Activated T-cell treated with anti-CD3 and anti-CD28 coated beads, Interleukin-2, amount 50 U/mL, for 4 hours (primary cell): ENCODE measurements around the gene POFUT2. TPM values are rescaled to one million over a fixed set of nuclear protein-coding genes. Genes with fewer than 3 reads are reported as not detected.

Source experiments
- ATAC-seq, 2 donors: fragments of 200-7000 bp; cut with Tn5 transposase; one replicate each; pipeline ENCODE4 v1.10.0; 2021
- DNase-seq: peaks from one replicate; pipeline ENCODE4 v3.0.0-alpha.2; 2020
- H3K27me3 Mint-ChIP-seq: one replicate; pipeline ENCODE4 v1.8.0; 2021; ENCODE audit warnings: low read depth, mixed read lengths
- H3K36me3 Mint-ChIP-seq: one replicate; pipeline ENCODE4 v1.8.0; 2022; ENCODE audit warnings: mixed read lengths; ENCODE audit not compliant: insufficient read depth
- H3K4me1 Mint-ChIP-seq: one replicate; pipeline ENCODE4 v1.8.0; 2021; ENCODE audit warnings: low read depth, mixed read lengths
- H3K4me3 Mint-ChIP-seq: one replicate; pipeline ENCODE4 v1.8.0; 2021; ENCODE audit warnings: mild to moderate bottlenecking, moderate library complexity, mixed read lengths
- H3K9me3 Mint-ChIP-seq: one replicate; pipeline ENCODE4 v1.8.0; 2021; ENCODE audit warnings: mixed read lengths
- total RNA-seq, 3 donors: library from RNA; stranded (reverse); gene quantifications; one replicate each; pipeline ENCODE4 v1.2.1, GENCODE V29; 2021

POFUT2 gene, protein sequence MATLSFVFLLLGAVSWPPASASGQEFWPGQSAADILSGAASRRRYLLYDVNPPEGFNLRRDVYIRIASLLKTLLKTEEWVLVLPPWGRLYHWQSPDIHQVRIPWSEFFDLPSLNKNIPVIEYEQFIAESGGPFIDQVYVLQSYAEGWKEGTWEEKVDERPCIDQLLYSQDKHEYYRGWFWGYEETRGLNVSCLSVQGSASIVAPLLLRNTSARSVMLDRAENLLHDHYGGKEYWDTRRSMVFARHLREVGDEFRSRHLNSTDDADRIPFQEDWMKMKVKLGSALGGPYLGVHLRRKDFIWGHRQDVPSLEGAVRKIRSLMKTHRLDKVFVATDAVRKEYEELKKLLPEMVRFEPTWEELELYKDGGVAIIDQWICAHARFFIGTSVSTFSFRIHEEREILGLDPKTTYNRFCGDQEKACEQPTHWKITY
- total RNA-seq, result 10 to 100 TPM; 14.4 to 17.1 (median 15.1) TPM

DNA sequence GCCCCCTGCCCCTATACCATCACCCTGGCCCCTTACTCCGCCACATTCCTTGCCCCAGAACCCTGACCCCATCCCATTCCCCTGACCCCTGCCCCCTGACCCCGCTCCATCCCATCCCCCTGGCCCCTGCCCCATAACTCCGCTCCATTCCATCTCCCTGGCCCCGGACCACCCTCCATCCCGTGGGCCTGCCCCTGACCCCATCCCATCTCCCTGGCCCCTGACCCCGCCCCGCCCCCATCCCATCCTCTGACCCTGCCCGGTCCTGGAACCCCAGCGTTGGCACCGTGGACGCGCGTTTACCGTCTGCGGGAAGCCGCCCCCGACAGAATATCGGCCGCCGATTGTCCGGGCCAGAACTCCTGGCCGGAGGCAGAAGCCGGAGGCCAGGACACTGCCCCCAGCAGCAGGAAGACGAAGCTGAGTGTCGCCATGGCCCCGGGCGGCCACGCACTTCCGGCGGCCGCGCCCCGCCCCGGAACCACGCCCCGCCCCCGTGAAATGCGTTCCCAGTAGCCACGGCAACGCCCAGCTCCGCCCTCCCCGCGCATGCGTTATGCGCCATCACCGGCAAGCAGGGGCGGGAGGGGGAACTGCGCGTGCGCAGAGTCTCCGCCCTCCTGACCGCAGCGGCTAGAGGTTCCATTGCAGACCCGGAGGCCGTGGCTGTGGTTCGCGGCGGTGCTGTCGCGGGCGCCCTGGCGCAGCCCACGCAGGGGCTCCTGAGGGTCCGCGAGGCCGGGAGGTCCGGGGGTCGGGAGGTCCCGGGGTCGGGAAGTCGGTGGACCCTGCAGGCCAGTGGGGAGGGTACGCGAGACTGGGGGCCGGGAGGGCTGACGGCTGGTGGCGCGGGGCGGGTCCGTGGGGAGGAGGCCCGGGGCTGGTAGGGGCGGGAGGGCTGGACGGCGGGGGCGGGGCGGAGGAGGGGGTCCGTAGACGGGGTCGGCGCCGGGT lies at the start of gene POFUT2:
TSS of gene POFUT2 (minus strand) at position 458 of the 954 bp plus-strand sequence. CDS start at position 434, 24 bp downstream.
- Mint-ChIP-seq H3K4me1 (peaks cover 20% of the 10 kb centered on the region), H3K9me3 (no peaks in the 10 kb centered on the region), H3K27me3 (peaks cover 2% of the 10 kb centered on the region), H3K36me3 (peaks cover 18% of the 10 kb centered on the region), H3K4me3 (peak within 1 kb of the TSS; percentile 82)
- DNase-seq (peak; percentile 99), ATAC-seq (peak; percentile 88 to 89)

DNA sequence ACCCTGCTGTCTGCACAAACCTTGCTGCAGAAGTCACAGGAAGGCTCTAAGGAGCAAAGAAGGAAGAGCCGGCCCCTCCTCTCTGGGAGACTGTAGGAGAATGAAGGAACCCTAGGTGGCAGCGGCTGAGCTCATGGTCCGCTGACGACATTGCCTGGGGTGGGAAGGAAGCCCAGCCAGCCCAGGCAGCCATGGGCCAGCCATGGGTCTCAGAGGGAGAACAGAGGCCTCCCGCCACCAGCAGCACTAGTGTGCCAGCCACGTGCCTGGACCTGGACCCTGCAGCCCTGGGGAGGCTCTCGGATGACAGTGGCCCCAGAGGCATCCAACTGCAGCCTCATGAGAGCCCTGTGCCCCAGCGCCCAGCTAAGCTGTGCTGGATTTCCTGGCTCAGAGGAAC lies 49.2 kb upstream of the POFUT2 start:
- Mint-ChIP-seq H3K27me3 (peaks cover 5% of the 10 kb centered on the region), H3K9me3 (no peaks in the 10 kb centered on the region), H3K36me3 (no peaks in the 10 kb centered on the region), H3K4me1 (peaks cover 2% of the 10 kb centered on the region), H3K4me3 (no peak overlapping the region)
- ATAC-seq (no peak), DNase-seq (no peak)

DNA sequence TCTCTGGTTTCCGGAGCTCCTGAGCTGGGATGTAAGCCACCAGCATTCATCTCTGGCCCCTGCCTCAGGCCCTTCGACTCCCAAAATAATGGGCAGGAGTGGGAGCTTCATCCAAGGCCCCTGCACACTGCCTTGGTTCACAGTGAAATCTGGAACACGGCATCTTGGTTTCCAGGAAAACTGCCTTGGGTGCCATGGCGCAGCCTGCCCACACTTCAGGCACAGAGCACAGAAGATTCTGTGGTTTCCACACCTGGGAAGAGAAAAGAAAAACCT lies 48.8 kb upstream of the POFUT2 start:
- peaks cover 5% of the 10 kb centered on the region for H3K27me3 Mint-ChIP-seq
- H3K4me3 Mint-ChIP-seq, result no peak overlapping the region
- no peak for ATAC-seq
- DNase-seq, result no peak
- H3K36me3 Mint-ChIP-seq, result no peaks in the 10 kb centered on the region
- H3K4me1 Mint-ChIP-seq, result no peaks in the 10 kb centered on the region
- no peaks in the 10 kb centered on the region for H3K9me3 Mint-ChIP-seq

DNA sequence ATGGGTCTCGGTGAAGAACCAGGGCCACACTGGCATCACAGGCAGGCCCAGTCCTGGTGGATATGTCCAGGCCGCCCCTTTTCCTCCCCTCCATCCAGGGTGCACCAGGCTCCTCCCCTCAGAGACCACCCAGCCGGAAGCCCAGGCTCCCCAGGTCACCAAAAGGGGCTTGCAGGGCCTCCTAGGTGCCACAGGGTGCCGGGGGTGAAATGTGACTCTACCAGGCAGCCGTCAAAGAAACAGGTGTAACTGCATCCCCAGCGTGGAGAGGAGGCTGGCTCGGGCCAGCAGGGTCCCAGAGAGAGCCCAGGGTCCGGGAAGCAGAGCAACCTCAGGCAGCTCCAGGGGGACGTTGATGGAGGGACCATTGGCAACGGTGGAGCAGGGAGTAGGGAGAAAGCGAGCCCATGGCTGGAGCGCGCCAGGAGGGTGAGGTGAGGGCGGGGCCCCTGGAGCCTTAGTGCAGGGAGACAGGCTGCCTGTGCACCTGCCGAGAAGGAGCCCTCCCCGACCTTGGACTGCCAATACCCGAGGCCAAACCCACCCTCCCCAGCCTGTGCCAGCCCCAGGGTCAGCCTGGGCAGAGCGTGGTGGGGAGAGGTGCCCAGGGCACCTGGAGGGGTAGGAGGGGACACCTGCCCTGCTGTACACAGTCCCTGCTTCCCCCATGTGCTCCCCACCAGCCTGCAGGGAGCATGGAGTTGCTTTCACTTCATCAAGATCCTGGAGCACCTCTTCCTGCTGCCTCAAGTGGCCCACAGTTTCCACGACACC lies 48.3 kb upstream of the POFUT2 start:
- Mint-ChIP-seq H3K9me3 (no peaks in the 10 kb centered on the region), H3K36me3 (no peaks in the 10 kb centered on the region), H3K4me3 (no peak overlapping the region), H3K27me3 (peaks cover 5% of the 10 kb centered on the region), H3K4me1 (no peaks in the 10 kb centered on the region)
- no peak for DNase-seq
- ATAC-seq, result no peak

DNA sequence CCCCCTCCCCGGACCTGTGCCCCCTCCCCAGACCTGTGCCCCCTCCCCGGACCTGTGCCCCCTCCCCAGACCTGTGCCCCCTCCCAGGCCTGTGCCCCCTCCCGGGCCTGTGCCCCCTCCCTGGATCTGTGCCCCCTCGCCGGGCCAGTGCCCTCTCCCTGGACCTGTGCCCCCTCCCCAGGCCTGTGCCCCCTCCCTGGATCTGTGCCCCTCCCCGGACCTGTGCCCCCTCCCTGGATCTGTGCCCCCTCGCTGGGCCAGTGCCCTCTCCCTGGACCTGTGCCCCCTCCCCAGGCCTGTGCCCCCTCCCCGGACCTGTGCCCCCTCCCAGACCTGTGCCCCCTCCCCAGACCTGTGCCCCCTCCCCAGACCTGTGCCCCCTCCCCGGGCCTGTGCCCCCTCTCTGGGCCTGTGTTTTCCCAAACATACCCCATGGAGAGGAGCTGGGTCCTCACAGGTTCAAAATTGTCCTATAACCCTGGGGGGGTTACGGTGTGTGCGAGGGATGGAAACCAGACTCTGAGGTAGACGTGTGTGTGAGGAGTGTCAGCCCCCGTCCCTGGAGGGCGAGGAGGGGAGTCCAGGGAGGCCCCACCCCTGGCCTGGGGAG lies 47.6 kb upstream of the POFUT2 start:
- no peaks in the 10 kb centered on the region for H3K36me3 Mint-ChIP-seq
- H3K9me3 Mint-ChIP-seq, result no peaks in the 10 kb centered on the region
- no peak for DNase-seq
- H3K4me1 Mint-ChIP-seq, result no peaks in the 10 kb centered on the region
- H3K4me3 Mint-ChIP-seq, result no peak overlapping the region
- ATAC-seq, result no peak
- H3K27me3 Mint-ChIP-seq, result peaks cover 5% of the 10 kb centered on the region

DNA sequence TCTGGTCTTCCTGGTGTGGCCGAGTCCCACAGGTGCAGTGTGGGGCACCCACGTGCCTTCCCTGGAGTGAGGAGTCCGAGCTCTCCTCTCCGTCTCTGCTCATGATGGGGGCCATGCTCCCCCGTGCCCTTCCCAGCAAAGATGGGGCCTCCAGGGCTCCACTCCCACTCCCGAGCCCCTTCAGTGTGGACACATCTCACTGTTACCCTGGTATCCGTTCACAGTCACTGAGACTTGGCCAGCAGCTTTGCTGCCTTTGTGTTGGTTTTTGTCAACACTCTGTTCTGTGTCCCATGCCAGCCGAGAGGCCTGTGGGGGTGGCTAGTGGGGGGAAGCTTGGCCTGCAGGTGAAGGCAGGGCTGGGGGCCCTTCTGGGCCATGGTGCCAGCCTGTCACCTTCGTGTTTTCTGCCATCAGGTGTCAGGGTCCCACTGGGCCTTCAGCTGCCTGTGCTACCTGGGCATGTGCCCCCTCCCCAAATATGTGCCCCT lies 46.9 kb upstream of the POFUT2 start:
- ATAC-seq, result no peak
- Mint-ChIP-seq H3K9me3 (no peaks in the 10 kb centered on the region), H3K27me3 (peaks cover 5% of the 10 kb centered on the region), H3K4me3 (no peak overlapping the region), H3K4me1 (no peaks in the 10 kb centered on the region), H3K36me3 (no peaks in the 10 kb centered on the region)
- no peak for DNase-seq

DNA sequence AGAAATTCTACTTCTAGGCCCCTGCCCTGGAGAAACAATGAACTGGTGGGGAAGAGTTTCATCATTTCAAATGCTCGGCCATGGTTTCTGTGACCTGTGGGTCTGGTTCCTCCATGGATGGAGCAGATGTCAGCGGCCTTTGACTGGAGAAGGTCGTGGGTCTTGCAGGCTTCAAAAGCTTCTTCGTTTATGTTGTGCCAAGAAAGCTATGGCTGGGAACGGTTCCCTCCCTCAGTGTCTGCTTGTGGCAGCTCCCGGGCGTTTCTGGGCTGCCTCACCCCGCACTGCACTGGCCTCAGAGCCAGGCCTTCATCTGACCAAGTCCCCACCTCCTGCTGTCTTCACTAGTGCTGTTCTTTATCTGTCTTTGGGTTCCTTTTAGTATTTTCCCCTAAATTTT lies 46.4 kb upstream of the POFUT2 start:
- Mint-ChIP-seq H3K9me3 (no peaks in the 10 kb centered on the region), H3K4me3 (no peak overlapping the region), H3K4me1 (no peaks in the 10 kb centered on the region), H3K27me3 (peaks cover 5% of the 10 kb centered on the region), H3K36me3 (no peaks in the 10 kb centered on the region)
- ATAC-seq (no peak), DNase-seq (no peak)

DNA sequence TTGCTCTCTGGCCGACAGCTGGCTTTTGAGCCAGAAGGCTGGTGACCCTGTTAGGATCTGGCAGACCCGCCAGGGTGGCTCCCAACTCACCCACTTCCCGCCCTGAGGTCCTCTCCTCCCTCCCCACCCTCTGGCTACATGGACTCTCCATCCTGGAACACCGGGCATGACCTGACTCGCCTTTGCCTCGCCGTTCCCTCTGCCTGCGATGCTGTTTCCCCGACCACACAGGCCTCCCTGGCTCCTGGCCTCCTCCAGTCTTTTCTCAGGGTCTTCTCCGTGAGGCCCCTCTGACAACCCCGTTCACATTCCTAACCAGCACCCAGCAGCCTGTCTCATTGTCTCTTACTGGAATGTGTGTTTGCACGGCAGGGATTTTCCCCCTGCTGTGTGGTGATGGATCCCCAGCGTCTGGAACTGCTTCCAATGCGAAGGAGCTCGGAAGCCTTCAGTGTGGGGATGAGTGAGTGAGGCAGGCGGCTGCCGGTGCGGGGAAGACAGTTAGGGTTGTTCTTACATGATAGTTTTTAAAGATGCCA lies 46.0 kb upstream of the POFUT2 start:
- no peaks in the 10 kb centered on the region for H3K36me3 Mint-ChIP-seq
- no peak for DNase-seq

DNA sequence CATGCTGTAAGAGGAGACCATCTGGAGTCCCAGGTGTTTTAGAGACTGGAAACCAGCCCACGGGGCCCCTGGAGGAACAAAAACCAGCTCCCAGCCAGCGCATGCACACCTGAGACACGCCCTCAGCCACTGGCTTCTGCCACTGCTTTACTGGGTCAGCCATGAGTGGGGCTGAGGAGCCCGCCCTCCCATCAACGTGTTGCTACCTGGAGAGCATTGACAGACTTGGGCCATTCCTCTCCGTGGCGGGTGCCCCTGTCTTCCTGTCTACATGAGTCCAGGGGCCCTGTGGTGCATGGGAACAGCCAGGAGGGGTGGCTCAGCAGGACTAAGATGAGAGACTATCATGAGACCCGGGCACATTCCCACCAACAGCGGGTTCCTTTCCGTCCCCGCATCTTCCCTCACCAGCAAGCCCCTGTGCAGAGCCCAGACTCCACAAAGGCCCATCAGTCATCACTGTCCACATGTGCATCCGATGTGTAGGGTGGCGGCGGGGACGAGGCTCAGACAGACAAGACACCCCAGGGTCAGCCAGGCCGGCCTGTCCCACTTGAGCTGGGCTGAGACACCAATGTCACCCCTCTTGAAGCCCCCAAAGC lies 45.4 kb upstream of the POFUT2 start:
- no peak for DNase-seq
- no peak for ATAC-seq
- no peaks in the 10 kb centered on the region for H3K4me1 Mint-ChIP-seq

More for the DNA sequence above, 46.0 kb upstream of the POFUT2 start:
- ATAC-seq, result no peak
- peaks cover 5% of the 10 kb centered on the region for H3K27me3 Mint-ChIP-seq
- no peaks in the 10 kb centered on the region for H3K9me3 Mint-ChIP-seq
- H3K4me3 Mint-ChIP-seq, result no peak overlapping the region
- no peaks in the 10 kb centered on the region for H3K4me1 Mint-ChIP-seq

DNA sequence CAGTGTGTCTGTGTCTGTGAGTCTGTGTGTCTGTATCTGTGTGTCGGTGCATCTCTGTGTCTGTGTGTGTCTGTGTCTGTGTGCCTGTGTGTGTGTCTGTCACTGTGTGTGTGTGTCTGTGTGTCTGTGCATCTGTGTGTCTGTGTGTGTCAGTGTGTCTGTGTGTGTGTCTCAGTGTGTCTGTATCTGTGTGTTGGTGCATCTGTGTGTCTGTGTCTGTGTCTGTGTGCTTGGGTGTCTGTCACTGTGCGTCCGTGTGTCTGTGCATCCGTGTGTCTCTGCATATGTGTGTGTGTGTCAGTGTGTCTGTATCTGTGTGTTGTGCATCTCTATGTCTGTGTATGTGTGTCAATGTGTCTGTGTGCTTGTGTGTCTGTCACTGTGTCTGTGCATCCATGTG lies 44.7 kb upstream of the POFUT2 start:
- ATAC-seq (no peak), DNase-seq (no peak)
- Mint-ChIP-seq H3K27me3 (peaks cover 5% of the 10 kb centered on the region), H3K9me3 (no peaks in the 10 kb centered on the region), H3K36me3 (no peaks in the 10 kb centered on the region), H3K4me1 (no peaks in the 10 kb centered on the region), H3K4me3 (no peak overlapping the region)

More for the DNA sequence above, 45.4 kb upstream of the POFUT2 start:
- no peaks in the 10 kb centered on the region for H3K36me3 Mint-ChIP-seq
- no peak overlapping the region for H3K4me3 Mint-ChIP-seq
- H3K9me3 Mint-ChIP-seq, result no peaks in the 10 kb centered on the region
- H3K27me3 Mint-ChIP-seq, result peaks cover 5% of the 10 kb centered on the region

DNA sequence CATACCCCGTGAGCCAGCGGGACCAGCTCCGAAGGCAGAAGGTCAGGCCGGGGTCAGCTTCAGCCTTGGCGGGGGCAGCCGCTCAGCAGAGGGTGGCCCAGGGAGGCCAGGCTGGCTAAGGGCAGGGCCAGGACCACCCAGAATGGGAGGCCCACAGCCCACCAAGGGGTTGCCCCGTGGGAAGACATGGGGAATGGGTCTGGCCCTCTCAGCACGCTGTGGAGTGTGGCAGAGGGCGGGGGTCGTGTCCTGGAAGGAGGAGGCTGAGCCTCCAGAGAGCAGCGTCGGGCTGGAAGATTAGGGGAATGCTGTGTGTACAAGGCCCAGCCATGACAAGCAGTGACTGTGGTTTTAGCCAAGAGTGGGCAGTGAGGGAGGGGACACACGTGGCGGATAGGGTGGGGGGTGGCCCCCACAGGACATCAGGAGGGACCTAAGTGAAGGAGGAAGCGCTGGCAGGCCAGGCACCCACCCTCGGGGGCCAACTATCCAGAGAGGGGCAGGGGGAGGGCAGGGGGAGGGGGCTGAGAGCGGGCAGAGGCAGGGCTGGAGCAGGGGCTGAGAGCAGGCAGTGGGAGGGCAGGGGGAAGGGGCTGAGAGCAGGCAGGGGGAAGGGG lies 43.9 kb upstream of the POFUT2 start:
- no peak for ATAC-seq
- Mint-ChIP-seq H3K36me3 (no peaks in the 10 kb centered on the region), H3K27me3 (peaks cover 6% of the 10 kb centered on the region), H3K4me1 (no peaks in the 10 kb centered on the region), H3K9me3 (no peaks in the 10 kb centered on the region), H3K4me3 (no peak overlapping the region)
- no peak for DNase-seq

DNA sequence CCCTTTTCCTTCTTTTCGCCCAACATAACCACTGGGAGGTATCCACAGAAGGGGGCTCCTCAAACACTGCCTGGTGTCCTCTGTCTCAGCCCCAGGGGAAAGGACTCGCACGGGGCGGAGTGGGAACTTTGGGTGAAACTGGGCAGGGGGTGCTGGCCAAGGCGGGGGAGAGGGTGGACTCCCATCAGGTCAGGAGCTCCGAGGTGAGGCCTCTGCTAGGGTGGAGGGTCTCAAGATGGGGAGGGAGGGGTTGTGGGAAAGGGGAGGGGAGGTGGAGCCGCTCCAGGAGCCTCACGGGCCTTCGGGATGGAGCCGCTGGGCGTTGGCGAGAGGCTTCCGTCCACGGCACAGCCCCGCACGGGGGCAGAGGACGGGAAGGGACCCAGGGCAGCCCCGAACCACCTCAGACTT lies 43.2 kb upstream of the POFUT2 start:
- Mint-ChIP-seq H3K9me3 (no peaks in the 10 kb centered on the region), H3K27me3 (peaks cover 3% of the 10 kb centered on the region), H3K36me3 (no peaks in the 10 kb centered on the region), H3K4me3 (no peak overlapping the region), H3K4me1 (no peaks in the 10 kb centered on the region)
- DNase-seq (no peak), ATAC-seq (no peak)
